ENCODE results near the gene RAB27B. TPM values are rescaled to one million over a fixed set of nuclear protein-coding genes. Genes with fewer than 3 reads are reported as not detected.

The RAB27B gene
- total and polyA plus RNA-seq, 2 of the 8 experiments (the other 6 are each of a cell fraction or from before 2014, with no cell fraction given) = 0.05 to 0.60 TPM

DNA sequence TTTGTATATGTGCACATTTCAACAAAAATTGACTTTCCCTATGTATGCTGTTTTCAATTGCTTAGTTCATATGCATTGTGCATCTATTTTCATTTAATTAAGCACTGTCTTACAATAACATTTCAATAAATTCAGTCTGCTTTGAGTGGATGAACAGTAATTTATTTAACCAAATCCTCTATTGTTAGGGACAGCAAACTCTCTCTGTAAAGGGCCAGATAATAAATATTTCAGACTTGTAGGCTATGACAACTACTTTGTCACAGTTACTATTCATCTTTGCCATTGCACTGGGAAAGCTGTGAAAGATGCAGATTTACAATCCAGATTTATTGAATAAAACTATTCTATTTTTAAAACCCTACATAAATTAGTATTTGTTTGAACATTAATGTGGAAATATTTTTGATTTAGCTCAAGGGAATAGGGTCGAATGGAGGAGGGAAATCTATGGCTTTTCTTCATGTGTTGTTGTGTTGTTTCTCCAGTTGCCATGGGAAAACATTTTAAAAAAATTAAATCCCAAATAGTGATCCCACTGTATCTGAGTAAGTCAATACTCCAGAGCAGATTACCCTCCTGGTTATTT lies 14.2 kb upstream of the RAB27B start:
- H2BK120ac ChIP-seq (replicated peaks; ENCODE audit: low read depth, low read length) = no peak overlapping the region
- no peaks in the 10 kb centered on the region for H3K79me2 ChIP-seq (ENCODE audit: control insufficient read depth in 1 of 2, insufficient read depth in 2 of 2, low read length in 2 of 2)
- DNase-seq (ENCODE audit: low read depth in 1 of 2, low spot score in 2 of 2) (no peak), FAIRE-seq (no peak)
- H3K4me3 ChIP-seq (ENCODE audit: extremely low read depth in 1 of 4, insufficient read depth in 2 of 4, low read depth in 3 of 4, low read length in 4 of 4) = no peak overlapping the region
- no peak overlapping the region for H4K5ac ChIP-seq (ENCODE audit: insufficient read length, low read depth, low read length)
- no peaks in the 10 kb centered on the region for H3K9me3 ChIP-seq (ENCODE audit: insufficient read depth in 2 of 2, low read depth in 1 of 2, low read length in 1 of 2)
- no peak overlapping the region for H3K4me2 ChIP-seq (ENCODE audit: insufficient read depth in 1 of 2, low read depth in 2 of 2, low read length in 2 of 2)
- H3K27me3 ChIP-seq (replicated peaks in 1 of 4; ENCODE audit: control insufficient read depth in 3 of 4, extremely low read depth in 1 of 4, insufficient read depth in 3 of 4, low read length in 3 of 4) = no peaks in the 10 kb centered on the region
- no peak overlapping the region for H2AK5ac ChIP-seq (ENCODE audit: low read depth, low read length)
- CTCF ChIA-PET (ENCODE audit: partially characterized antibody) = no interaction called here
- H2BK15ac ChIP-seq (ENCODE audit: low read length) = no peak overlapping the region
- H3K9ac ChIP-seq (replicated peaks in 1 of 4; ENCODE audit: extremely low read depth in 1 of 4, low read depth in 3 of 4, low read length in 3 of 4) = no peak overlapping the region
- H3K18ac ChIP-seq (ENCODE audit: extremely low read depth, low read length) = no peak overlapping the region
- no peaks in the 10 kb centered on the region for H3K79me1 ChIP-seq (ENCODE audit: low read depth, low read length)
- no peak overlapping the region for H2BK20ac ChIP-seq (ENCODE audit: low read length)
- H3K23ac ChIP-seq (ENCODE audit: insufficient read length) = no peak overlapping the region
- no peak overlapping the region for H4K91ac ChIP-seq (replicated peaks; ENCODE audit: insufficient read length, low read length)
- no peak overlapping the region for H3K56ac ChIP-seq (replicated peaks; ENCODE audit: insufficient read length, low read depth, low read length)
- H3K4ac ChIP-seq (replicated peaks; ENCODE audit: insufficient read length, low read depth, low read length) = no peak overlapping the region
- 86% methylated on average over 1 of the region's 1 CpG; no CpG with 5 or more reads in 1 of the 2 experiments for WGBS, 2 experiments (ENCODE audit: extremely low coverage in 1 of 2, insufficient coverage in 1 of 2, insufficient read length in 1 of 2, insufficient replicate concordance in 2 of 2, low coverage in 1 of 2, low lambda C conversion rate in 2 of 2, missing lambda C conversion rate in 1 of 2)
- H3K14ac ChIP-seq (ENCODE audit: insufficient read length) = no peak overlapping the region
- POLR2A ChIA-PET (ENCODE audit: partially characterized antibody) = no interaction called here
- H4K8ac ChIP-seq (ENCODE audit: extremely low read depth, insufficient read depth, low read length) = no peak overlapping the region
- H4K20me1 ChIP-seq (replicated peaks in 1 of 2; ENCODE audit: control insufficient read depth in 1 of 2, insufficient read depth in 2 of 2, low read length in 2 of 2) = no peaks in the 10 kb centered on the region
- no peaks in the 10 kb centered on the region for H3K36me3 ChIP-seq (ENCODE audit: control insufficient read depth in 2 of 4, insufficient read depth in 4 of 4, low read length in 3 of 4)
- no peak overlapping the region for H2BK5ac ChIP-seq (ENCODE audit: low read depth, low read length)
- no peak overlapping the region for H2BK12ac ChIP-seq (ENCODE audit: low read depth, low read length)
- no peak overlapping the region for H3K27ac ChIP-seq (ENCODE audit: low read depth, low read length)
- no peaks in the 10 kb centered on the region for H3K23me2 ChIP-seq (ENCODE audit: low read depth, low read length)
- no peak overlapping the region for H2AFZ ChIP-seq (ENCODE audit: low read length)
- no peaks in the 10 kb centered on the region for H3K4me1 ChIP-seq (replicated peaks in 1 of 4; ENCODE audit: control insufficient read depth in 3 of 4, insufficient read depth in 4 of 4, low read length in 3 of 4)
- TF ChIP-seq SP2 (IDR thresholded peaks at IDR 0.05; ENCODE audit: low read length) (no peak), CHD1 (IDR thresholded peaks at IDR 0.05; ENCODE audit: low read depth, low read length) (no peak), CBX5 (IDR thresholded peaks at IDR 0.05; ENCODE audit: low read depth, low read length) (no peak), EGR1 (IDR thresholded peaks at IDR 0.05; ENCODE audit: borderline replicate concordance, low read depth, low read length) (no peak), RXRA (IDR thresholded peaks at IDR 0.05; ENCODE audit: insufficient read depth, low read depth, low read length) (no peak), TAF1 (IDR thresholded peaks at IDR 0.05; ENCODE audit: low read depth, low read length) (no peak), TBP (IDR thresholded peaks at IDR 0.05; ENCODE audit: low read depth, low read length) (no peak), BRCA1 (IDR thresholded peaks at IDR 0.05; ENCODE audit: low read depth, low read length) (no peak), FOSL1 (IDR thresholded peaks at IDR 0.05; ENCODE audit: insufficient read depth, low read depth, low read length) (no peak), GTF2F1 (IDR thresholded peaks at IDR 0.05; ENCODE audit: borderline replicate concordance, low read depth, low read length) (no peak)
- TF ChIP-seq, protein P1, sequence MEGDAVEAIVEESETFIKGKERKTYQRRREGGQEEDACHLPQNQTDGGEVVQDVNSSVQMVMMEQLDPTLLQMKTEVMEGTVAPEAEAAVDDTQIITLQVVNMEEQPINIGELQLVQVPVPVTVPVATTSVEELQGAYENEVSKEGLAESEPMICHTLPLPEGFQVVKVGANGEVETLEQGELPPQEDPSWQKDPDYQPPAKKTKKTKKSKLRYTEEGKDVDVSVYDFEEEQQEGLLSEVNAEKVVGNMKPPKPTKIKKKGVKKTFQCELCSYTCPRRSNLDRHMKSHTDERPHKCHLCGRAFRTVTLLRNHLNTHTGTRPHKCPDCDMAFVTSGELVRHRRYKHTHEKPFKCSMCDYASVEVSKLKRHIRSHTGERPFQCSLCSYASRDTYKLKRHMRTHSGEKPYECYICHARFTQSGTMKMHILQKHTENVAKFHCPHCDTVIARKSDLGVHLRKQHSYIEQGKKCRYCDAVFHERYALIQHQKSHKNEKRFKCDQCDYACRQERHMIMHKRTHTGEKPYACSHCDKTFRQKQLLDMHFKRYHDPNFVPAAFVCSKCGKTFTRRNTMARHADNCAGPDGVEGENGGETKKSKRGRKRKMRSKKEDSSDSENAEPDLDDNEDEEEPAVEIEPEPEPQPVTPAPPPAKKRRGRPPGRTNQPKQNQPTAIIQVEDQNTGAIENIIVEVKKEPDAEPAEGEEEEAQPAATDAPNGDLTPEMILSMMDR (IDR thresholded peaks at IDR 0.05; ENCODE audit: control extremely low read depth in 1 of 3, insufficient read depth in 1 of 3, low read depth in 1 of 3, low read length in 3 of 3) = no peak
- TF ChIP-seq, protein P2, sequence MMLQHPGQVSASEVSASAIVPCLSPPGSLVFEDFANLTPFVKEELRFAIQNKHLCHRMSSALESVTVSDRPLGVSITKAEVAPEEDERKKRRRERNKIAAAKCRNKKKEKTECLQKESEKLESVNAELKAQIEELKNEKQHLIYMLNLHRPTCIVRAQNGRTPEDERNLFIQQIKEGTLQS (IDR thresholded peaks at IDR 0.05; ENCODE audit: insufficient read depth, low read depth, low read length) = no peak
